ENCODE data around the gene RAB3B. TPM values are rescaled to one million over a fixed set of nuclear protein-coding genes. Genes with fewer than 3 reads are reported as not detected.

Gene RAB3B
- total and polyA plus RNA-seq, 9 of the 15 experiments (the other 6 are each of a cell fraction or from before 2014, with no cell fraction given): 0.07 to 0.47 (median 0.27) TPM

- TF ChIP-seq UBTF (IDR thresholded peaks at IDR 0.05; ENCODE audit: borderline replicate concordance in 1 of 2, low read depth in 2 of 2, low read length in 2 of 2): peak in 1 of 2 experiments; percentile 52; a peak in 1 of 4 replicates
- peak in 1 of 2 experiments; percentile 18; a peak in 1 of 4 replicates for TF ChIP-seq HDAC1 (IDR thresholded peaks at IDR 0.05)
- TF ChIP-seq NFXL1 (CRISPR knock-in tag; IDR thresholded peaks at IDR 0.05): no peak
- no peak for TF ChIP-seq ZBTB49 (CRISPR knock-in tag; IDR thresholded peaks at IDR 0.05; ENCODE audit: borderline replicate concordance)
- TF ChIP-seq MED1 (CRISPR knock-in tag; IDR thresholded peaks at IDR 0.05; ENCODE audit: borderline replicate concordance): no peak
- TF ChIP-seq XRCC5 (IDR thresholded peaks at IDR 0.05; ENCODE audit: low read depth, low read length): no peak
- no peak for TF ChIP-seq ERF (CRISPR knock-in tag; IDR thresholded peaks at IDR 0.05)
- TF ChIP-seq NFIX (CRISPR knock-in tag; IDR thresholded peaks at IDR 0.05; ENCODE audit: low read depth): no peak
- TF ChIP-seq AFF4 (CRISPR knock-in tag; IDR thresholded peaks at IDR 0.05): no peak
- TF ChIP-seq HES1 (IDR thresholded peaks at IDR 0.05; ENCODE audit: low read depth): no peak
- 0 out of 2 replicates have a peak, but pooled peaks have one; percentile 47 for TF ChIP-seq ETV5 (CRISPR knock-in tag; IDR thresholded peaks at IDR 0.05; ENCODE audit: low read depth)
- no peak for TF ChIP-seq TCF3 (CRISPR knock-in tag; IDR thresholded peaks at IDR 0.05)
- TF ChIP-seq BHLHE40 (IDR thresholded peaks at IDR 0.05; ENCODE audit: low read length): peak; percentile 69; the same call in 1 of the 2 replicates
- no peak for TF ChIP-seq MBD1 (CRISPR knock-in tag; IDR thresholded peaks at IDR 0.05)
- no peak for TF ChIP-seq PREB (CRISPR knock-in tag; IDR thresholded peaks at IDR 0.05)
- no peak for TF ChIP-seq KAT7 (CRISPR knock-in tag; IDR thresholded peaks at IDR 0.05; ENCODE audit: borderline replicate concordance)
These were observed 42.3 kb upstream of the RAB3B start (continued) for GRCh38 chr1:52032785-52033131.
